Stomach (tissue), 4 donors: ENCODE measurements around the gene STAC3.

Experiments used
- CTCF ChIP-seq, 7 experiments: fragments of 450-650 bp in 4 of 7; fragments of 200-600 bp in 3 of 7; sonication (generic) in 3 of 7; IDR thresholded peaks; one replicate each; pipeline ENCODE4 v1.5.1; 2016 to 2019; ENCODE audit warnings: antibody characterized with exemption in 7 of 7, control low read depth in 2 of 7, mild to moderate bottlenecking in 1 of 7
- EP300 ChIP-seq: sonication (generic); formaldehyde crosslinking; IDR thresholded peaks from one replicate; pipeline ENCODE4 v1.6.1; 2017; ENCODE audit warnings: antibody characterized with exemption
- POLR2A ChIP-seq, 4 donors: fragments of 450-650 bp; IDR thresholded peaks; one replicate each; pipeline ENCODE4 v1.6.1; 2016; ENCODE audit warnings: antibody characterized with exemption in 4 of 4, control low read depth in 2 of 4, mild to moderate bottlenecking in 1 of 4, moderate library complexity in 1 of 4
- POLR2AphosphoS5 ChIP-seq, 3 donors: sonication (generic); formaldehyde crosslinking; IDR thresholded peaks; one replicate each; pipeline ENCODE4 v1.6.1; 2016; ENCODE audit warnings: antibody characterized with exemption in 3 of 3

GRCh38 chr12:57212701-57213057 is 38.3 kb downstream of the STAC3 start:
- TF ChIP-seq POLR2A (IDR thresholded peaks at IDR 0.05) (no peak), CTCF (IDR thresholded peaks at IDR 0.05) (no peak), EP300 (no peak), POLR2AphosphoS5 (IDR thresholded peaks at IDR 0.05) (no peak)
